SU-DHL-6 (cell line): Measurements from ENCODE around the gene TAS2R60.

ENCODE experiments used
- H2AFZ ChIP-seq: fragments of 200-600 bp; sonication (generic); 2 replicates; pipeline ENCODE4 v1.6.1; 2014; ENCODE audit warnings: low read depth, mild to moderate bottlenecking, moderate library complexity, mixed read lengths, antibody characterized with exemption, low read length; ENCODE audit not compliant: severe bottlenecking
- H3F3A ChIP-seq: fragments of 200-600 bp; shearing (Covaris generic); 2 replicates; pipeline ENCODE4 v1.6.0; 2016; ENCODE audit warnings: antibody characterized with exemption, mild to moderate bottlenecking; ENCODE audit not compliant: insufficient read depth
- H3K27ac ChIP-seq: fragments of 200-600 bp; sonication (generic); 2 replicates; pipeline ENCODE4 v1.5.1; 2016; ENCODE audit warnings: low read depth, mild to moderate bottlenecking, low read length, moderate library complexity, mixed read lengths
- H3K27me3 ChIP-seq: fragments of 200-600 bp; sonication (generic), shearing (Covaris generic); 2 replicates; pipeline ENCODE4 v1.6.0; 2014; ENCODE audit warnings: mild to moderate bottlenecking, low read length
- H3K36me3 ChIP-seq: fragments of 200-600 bp; sonication (generic); 2 replicates; pipeline ENCODE4 v1.6.1; 2014; ENCODE audit warnings: mild to moderate bottlenecking, low read length, mixed read lengths
- H3K4me2 ChIP-seq: fragments of 300-600, 200-600 bp; shearing (Covaris generic), sonication (generic); 2 replicates; pipeline ENCODE4 v1.6.0; 2014; ENCODE audit warnings: low read length, low read depth, mild to moderate bottlenecking; ENCODE audit not compliant: poor library complexity, severe bottlenecking
- H3K4me3 ChIP-seq: fragments of 200-600 bp; sonication (generic); 2 replicates; pipeline ENCODE4 v1.5.1; 2014; ENCODE audit warnings: antibody characterized with exemption, low read length, mild to moderate bottlenecking, mixed read lengths; ENCODE audit not compliant: insufficient read depth, poor library complexity, severe bottlenecking
- H3K79me2 ChIP-seq: fragments of 200-600 bp; sonication (generic); 2 replicates; pipeline ENCODE4 v1.6.1; 2014; ENCODE audit warnings: mild to moderate bottlenecking, low read length, moderate library complexity; ENCODE audit not compliant: insufficient read depth
- H3K9ac ChIP-seq: fragments of 200-600 bp; sonication (generic); 2 replicates; pipeline ENCODE4 v1.7.0; 2014; ENCODE audit warnings: mild to moderate bottlenecking, low read length
- H3K9me2 ChIP-seq: fragments of 200-600 bp; sonication (generic); replicated peaks from 2 replicates; pipeline ENCODE4 v1.6.1; 2014; ENCODE audit warnings: low read length; ENCODE audit not compliant: insufficient read depth
- H3K9me3 ChIP-seq: fragments of 200-600 bp; sonication (generic); 2 replicates; pipeline ENCODE4 v1.6.1; 2014; ENCODE audit warnings: low read length, mixed read lengths; ENCODE audit not compliant: insufficient read depth
- H4K20me1 ChIP-seq: fragments of 200-600 bp; sonication (generic); 2 replicates; pipeline ENCODE4 v1.6.1; 2014; ENCODE audit warnings: low read depth, mild to moderate bottlenecking, antibody characterized with exemption, low read length, moderate library complexity, mixed read lengths
- EZH2phosphoT487 ChIP-seq: fragments of 200-600 bp; sonication (generic), shearing (Covaris generic); conservative IDR thresholded peaks from 2 replicates; pipeline ENCODE4 v1.6.1; 2018; ENCODE audit warnings: mild to moderate bottlenecking, antibody characterized with exemption, low read length, moderate library complexity, mixed read lengths
- TF ChIP-seq, protein P1 (sequence below): fragments of 200-600 bp; sonication (generic); IDR thresholded peaks from one replicate; pipeline ENCODE4 v1.5.1; 2017; ENCODE audit warnings: antibody characterized with exemption, mild to moderate bottlenecking, low read length, moderate library complexity; ENCODE audit not compliant: insufficient read depth, poor library complexity, severe bottlenecking

Gene TAS2R60

DNA sequence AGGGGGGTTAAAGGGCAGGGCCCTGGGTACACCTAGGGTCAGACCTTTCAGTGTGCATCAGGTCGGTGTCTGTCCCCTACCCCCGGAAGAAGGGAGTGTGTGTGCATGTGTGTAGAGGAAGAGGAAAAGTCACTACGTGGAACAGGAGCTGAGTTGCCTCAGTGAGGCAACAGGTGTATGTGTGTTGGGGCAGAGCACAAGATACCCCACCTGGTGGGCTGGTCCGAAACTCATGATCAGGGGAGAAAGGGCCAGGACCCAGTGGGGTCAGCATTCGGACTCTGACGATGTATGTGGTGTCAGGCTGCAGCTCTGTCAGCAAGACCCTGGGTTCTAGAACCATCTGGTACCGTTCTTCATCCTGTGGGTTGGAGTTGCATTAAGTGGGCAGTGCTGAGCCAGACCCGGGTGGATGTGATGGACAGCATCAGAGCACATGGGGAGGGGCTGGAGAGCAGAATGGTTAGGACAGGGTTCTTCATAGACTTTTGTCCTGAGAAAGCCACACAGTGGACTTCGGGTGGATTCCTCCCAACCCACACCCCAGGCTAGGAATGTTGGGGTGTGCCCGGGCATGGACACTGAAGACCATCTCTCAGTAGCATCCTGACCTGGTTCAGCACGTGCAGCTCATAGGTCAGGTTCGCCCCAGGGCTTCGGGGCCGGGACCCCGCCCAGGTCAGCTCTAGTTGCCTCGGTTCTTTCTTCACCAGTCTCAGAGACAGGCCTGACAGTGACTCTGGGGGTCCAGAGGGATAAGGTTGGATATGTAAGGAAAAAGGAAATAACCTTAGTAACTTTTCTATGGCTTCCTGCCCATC is 45.3 kb upstream of the TAS2R60 start:
- H3K9me2 ChIP-seq: no peaks in the 10 kb centered on the region
- H3K27me3 ChIP-seq: no peaks in the 10 kb centered on the region
- H2AFZ ChIP-seq: no peak overlapping the region
- H3K4me2 ChIP-seq: no peak overlapping the region
- no peak for TF ChIP-seq EZH2phosphoT487
- TF ChIP-seq, protein P1, sequence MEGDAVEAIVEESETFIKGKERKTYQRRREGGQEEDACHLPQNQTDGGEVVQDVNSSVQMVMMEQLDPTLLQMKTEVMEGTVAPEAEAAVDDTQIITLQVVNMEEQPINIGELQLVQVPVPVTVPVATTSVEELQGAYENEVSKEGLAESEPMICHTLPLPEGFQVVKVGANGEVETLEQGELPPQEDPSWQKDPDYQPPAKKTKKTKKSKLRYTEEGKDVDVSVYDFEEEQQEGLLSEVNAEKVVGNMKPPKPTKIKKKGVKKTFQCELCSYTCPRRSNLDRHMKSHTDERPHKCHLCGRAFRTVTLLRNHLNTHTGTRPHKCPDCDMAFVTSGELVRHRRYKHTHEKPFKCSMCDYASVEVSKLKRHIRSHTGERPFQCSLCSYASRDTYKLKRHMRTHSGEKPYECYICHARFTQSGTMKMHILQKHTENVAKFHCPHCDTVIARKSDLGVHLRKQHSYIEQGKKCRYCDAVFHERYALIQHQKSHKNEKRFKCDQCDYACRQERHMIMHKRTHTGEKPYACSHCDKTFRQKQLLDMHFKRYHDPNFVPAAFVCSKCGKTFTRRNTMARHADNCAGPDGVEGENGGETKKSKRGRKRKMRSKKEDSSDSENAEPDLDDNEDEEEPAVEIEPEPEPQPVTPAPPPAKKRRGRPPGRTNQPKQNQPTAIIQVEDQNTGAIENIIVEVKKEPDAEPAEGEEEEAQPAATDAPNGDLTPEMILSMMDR: no peak
- no peaks in the 10 kb centered on the region for H3K79me2 ChIP-seq
- H3K36me3 ChIP-seq: no peaks in the 10 kb centered on the region
- H3K27ac ChIP-seq: no peak overlapping the region
- no peaks in the 10 kb centered on the region for H3F3A ChIP-seq
- H3K9ac ChIP-seq: no peak overlapping the region
- no peaks in the 10 kb centered on the region for H4K20me1 ChIP-seq
- no peak overlapping the region for H3K4me3 ChIP-seq
- H3K9me3 ChIP-seq: no peaks in the 10 kb centered on the region

DNA sequence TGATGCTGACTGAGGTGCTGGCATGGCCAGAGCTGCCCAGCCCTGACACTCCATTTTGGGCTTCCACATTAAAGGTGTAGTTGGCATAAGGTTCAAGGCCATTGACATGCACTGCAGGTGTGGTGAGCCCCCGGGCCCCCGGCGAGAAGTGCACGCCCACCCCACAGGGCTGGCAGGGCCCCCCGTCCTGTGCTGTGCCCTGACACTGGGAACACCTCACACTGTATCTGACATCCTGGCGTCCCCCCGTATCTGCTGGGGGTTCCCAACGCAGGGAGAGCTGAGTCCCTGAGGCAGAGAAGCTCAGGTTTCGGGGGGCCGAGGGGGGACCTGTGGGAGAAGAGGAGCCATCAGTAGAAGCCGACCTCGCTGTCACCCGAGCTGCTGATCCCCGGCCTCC is 44.6 kb upstream of the TAS2R60 start:
- Histone ChIP-seq H3K4me3 (no peak overlapping the region), H3K27me3 (no peaks in the 10 kb centered on the region), H3K4me2 (no peak overlapping the region), H3K9ac (no peak overlapping the region), H3K36me3 (no peaks in the 10 kb centered on the region), H2AFZ (no peak overlapping the region), H3K79me2 (no peaks in the 10 kb centered on the region), H3K9me2 (no peaks in the 10 kb centered on the region), H4K20me1 (no peaks in the 10 kb centered on the region), H3K27ac (no peak overlapping the region), H3F3A (no peaks in the 10 kb centered on the region), H3K9me3 (no peaks in the 10 kb centered on the region)
- TF ChIP-seq, protein P1: no peak
- no peak for TF ChIP-seq EZH2phosphoT487

DNA sequence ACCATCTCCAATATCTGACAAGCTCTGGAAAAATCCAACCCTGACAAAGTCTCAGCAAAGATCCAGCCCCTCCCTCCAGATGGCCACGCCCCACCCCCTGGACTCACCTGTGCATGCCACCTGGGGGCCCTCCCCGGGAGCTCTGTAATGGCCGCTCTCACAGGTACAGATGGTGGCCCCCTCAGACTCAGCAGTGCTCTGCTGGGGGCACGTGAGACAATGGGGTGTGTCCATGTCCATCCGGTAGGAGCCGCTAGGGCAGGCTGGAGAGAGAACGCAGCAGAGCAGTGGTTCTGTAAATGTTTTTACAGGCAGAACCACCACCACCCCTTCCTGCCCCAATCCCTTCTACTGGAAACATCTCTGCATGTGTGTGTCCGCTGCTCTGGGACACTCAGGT is 44.1 kb upstream of the TAS2R60 start:
- no peak overlapping the region for H3K27ac ChIP-seq
- H3K9ac ChIP-seq: no peak overlapping the region
- H3K9me2 ChIP-seq: no peaks in the 10 kb centered on the region
- no peak overlapping the region for H2AFZ ChIP-seq
- H3K4me3 ChIP-seq: no peak overlapping the region
- H4K20me1 ChIP-seq: no peaks in the 10 kb centered on the region
- H3K4me2 ChIP-seq: no peak overlapping the region
- no peaks in the 10 kb centered on the region for H3F3A ChIP-seq
- H3K36me3 ChIP-seq: no peaks in the 10 kb centered on the region
- H3K79me2 ChIP-seq: no peaks in the 10 kb centered on the region
- no peaks in the 10 kb centered on the region for H3K27me3 ChIP-seq
- TF ChIP-seq EZH2phosphoT487: no peak
- TF ChIP-seq, protein P1: no peak
- H3K9me3 ChIP-seq: no peaks in the 10 kb centered on the region
